Right ventricle myocardium superior (tissue), 1 donor: ENCODE results near the gene ALOX15. TPM values are rescaled to one million over a fixed set of nuclear protein-coding genes. Genes with fewer than 3 reads are reported as not detected.
"Not testable (repeated sequence)": the region's sequence is repeated elsewhere in the genome, so short reads cannot be mapped to it uniquely, and the experiment has no call there.

Experiments
- ATAC-seq: fragments of 200-7000 bp; cut with Tn5 transposase; one replicate; pipeline ENCODE4 v1.9.1; 2020; ENCODE audit warnings: mild to moderate bottlenecking; ENCODE audit not compliant: poor library complexity
- DNase-seq: peaks from one replicate; pipeline ENCODE4 v3.0.0-alpha.2; 2020
- intact Hi-C: fragments of 100-400 bp; cut with DNase I; formaldehyde crosslinking; loops from one replicate; pipeline ENCODE4 v1.11.2; 2022
- total RNA-seq: library from RNA; stranded (reverse); fragmentation: NEBNext Ultra II Directional; extraction: Animal tissue kit (Norgen Biotek cat#: 25700); gene quantifications from one replicate; pipeline ENCODE4 v1.2.1, GENCODE V29; 2021
- donor health status: DM: no; HTN: yes; CAD: no; lungs with severe emphysema.

The ALOX15 gene
- total RNA-seq, 1 donor from 2014 or later, result not detected

GRCh38 chr17:4626734-4627256 lies 14.7 kb downstream of the ALOX15 start:
- ATAC-seq (no peak), DNase-seq (no peak)
- intact Hi-C loops, result loop anchor here (2.0 to 5.0 kb wide), 2 partner anchors 62 to 204 kb away; no protein-coding TSS in a partner anchor

GRCh38 chr17:4625181-4625617 lies 16.3 kb downstream of the ALOX15 start:
- intact Hi-C loops, result loop anchor here (5.0 kb wide), 1 partner anchor 203 kb away; no protein-coding TSS in a partner anchor
- DNase-seq (no peak), ATAC-seq (peak; percentile 75)

GRCh38 chr17:4624451-4624911 lies 17.0 kb downstream of the ALOX15 start:
- DNase-seq, ATAC-seq, intact Hi-C loops: not testable (repeated sequence)

- DNase-seq (no peak), ATAC-seq (no peak)
- intact Hi-C loops, result no loop called here
Measured at GRCh38 chr17:4623249-4623648, 18.2 kb downstream of the ALOX15 start.

- DNase-seq, result no peak
- intact Hi-C loops, result no loop called here
- ATAC-seq, result no peak
Measured at GRCh38 chr17:4622375-4622774, 19.1 kb downstream of the ALOX15 start.

GRCh38 chr17:4620531-4621101 lies 20.9 kb downstream of the ALOX15 start:
- DNase-seq, result no peak
- intact Hi-C loops, result no loop called here
- ATAC-seq, result no peak

GRCh38 chr17:4617590-4618351 lies 23.7 kb downstream of the ALOX15 start:
- intact Hi-C loops, result no loop called here
- ATAC-seq (no peak), DNase-seq (no peak)

- intact Hi-C loops, result no loop called here
- ATAC-seq (no peak), DNase-seq (no peak)
Measured at GRCh38 chr17:4617090-4617489, 24.4 kb downstream of the ALOX15 start.

- DNase-seq, result no peak
- no peak for ATAC-seq
- intact Hi-C loops, result no loop called here
Measured at GRCh38 chr17:4616476-4616875, 25.0 kb downstream of the ALOX15 start.

GRCh38 chr17:4610656-4611055 lies 30.8 kb downstream of the ALOX15 start:
- ATAC-seq (no peak), DNase-seq (no peak)
- intact Hi-C loops, result no loop called here

- no peak for DNase-seq
- no peak for ATAC-seq
- intact Hi-C loops, result no loop called here
Measured at GRCh38 chr17:4610162-4610561, 31.3 kb downstream of the ALOX15 start.

GRCh38 chr17:4609761-4610160 lies 31.7 kb downstream of the ALOX15 start:
- intact Hi-C loops, result no loop called here
- no peak for DNase-seq
- no peak for ATAC-seq

- ATAC-seq (peak; percentile 57), DNase-seq (peak; percentile 84)
- intact Hi-C loops, result no loop called here
Measured at GRCh38 chr17:4607773-4608187, 33.7 kb downstream of the ALOX15 start.

- DNase-seq (no peak), ATAC-seq (peak; percentile 29)
- intact Hi-C loops, result no loop called here
Measured at GRCh38 chr17:4607261-4607741, 34.2 kb downstream of the ALOX15 start.

GRCh38 chr17:4605826-4606225 lies 35.7 kb downstream of the ALOX15 start:
- ATAC-seq, result peak; percentile 13
- DNase-seq, result peak; percentile 82
- intact Hi-C loops, result no loop called here

GRCh38 chr17:4604736-4605135 lies 36.7 kb downstream of the ALOX15 start:
- intact Hi-C loops, ATAC-seq, DNase-seq: not testable (repeated sequence)

- DNase-seq (peak; percentile 93), ATAC-seq (peak; percentile 48)
- intact Hi-C loops, result no loop called here
Measured at GRCh38 chr17:4604111-4604644, 37.3 kb downstream of the ALOX15 start.

- ATAC-seq (no peak), DNase-seq (no peak)
- intact Hi-C loops, result no loop called here
Measured at GRCh38 chr17:4602041-4602440, 39.4 kb downstream of the ALOX15 start.

- intact Hi-C loops, result no loop called here
- DNase-seq, result no peak
- ATAC-seq, result no peak
Measured at GRCh38 chr17:4601326-4601725, 40.2 kb downstream of the ALOX15 start.
